OCI-LY7 (cell line): Measurements from ENCODE around the gene MVB12B. TPM values are rescaled to one million over a fixed set of nuclear protein-coding genes. Genes with fewer than 3 reads are reported as not detected.
A peak's percentile ranks its signal among the peaks of the same experiment; 100 is the strongest.

ENCODE experiments used
- BruUV-seq: library from RNA; stranded (reverse); fragments of 400-500 nt; replicated peaks from 2 replicates; lab custom pipeline; 2021; lab: Mats Ljungman, UMichigan
- CTCF ChIA-PET: fragments of 300-600 bp; sonication (Branson Sonifier 250); formaldehyde crosslinking; loops from one replicate; lab custom pipeline; 2022; ENCODE audit warnings: antibody characterized with exemption; ENCODE audit not compliant: unreplicated experiment; lab: Charles Lee
- POLR2A ChIA-PET: fragments of 300-600 bp; sonication (Branson Sonifier 250); formaldehyde crosslinking; loops from one replicate; lab custom pipeline; 2022; ENCODE audit warnings: antibody characterized with exemption; lab: Charles Lee
- DNase-seq: peaks from one replicate; pipeline ENCODE4 v3.0.0-alpha.2; 2015; ENCODE audit warnings: low spot score
- H2AFZ ChIP-seq: fragments of 200-600 bp; sonication (generic), shearing (Covaris generic); 2 replicates; pipeline ENCODE4 v1.6.1; 2014; ENCODE audit warnings: mild to moderate bottlenecking, antibody characterized with exemption, low read length, moderate library complexity
- H3K27ac ChIP-seq: fragments of 200-600 bp; sonication (generic); 2 replicates; pipeline ENCODE4 v1.5.1; 2014; ENCODE audit warnings: mixed run types, low read depth, mild to moderate bottlenecking, moderate library complexity, low read length, inconsistent platforms; ENCODE audit not compliant: poor library complexity, severe bottlenecking
- H3K36me3 ChIP-seq: fragments of 200-600 bp; sonication (generic); 2 replicates; pipeline ENCODE4 v1.6.1; 2014; ENCODE audit warnings: mild to moderate bottlenecking, antibody characterized with exemption, low read length, moderate library complexity, mixed read lengths; ENCODE audit not compliant: insufficient read depth
- H3K4me1 ChIP-seq: fragments of 200-600 bp; sonication (generic); 2 replicates; pipeline ENCODE4 v1.5.1; 2014; ENCODE audit warnings: mild to moderate bottlenecking, low read length; ENCODE audit not compliant: insufficient read depth, poor library complexity, severe bottlenecking
- H3K4me2 ChIP-seq: fragments of 200-600 bp; sonication (generic); 2 replicates; pipeline ENCODE4 v1.6.1; 2014; ENCODE audit warnings: mild to moderate bottlenecking, low read length
- H3K4me3 ChIP-seq: fragments of 200-600 bp; sonication (generic); 2 replicates; pipeline ENCODE4 v1.5.1; 2014; ENCODE audit warnings: mild to moderate bottlenecking, low read depth, low read length; ENCODE audit not compliant: poor library complexity, severe bottlenecking
- H3K79me2 ChIP-seq: fragments of 200-600 bp; sonication (generic); 2 replicates; pipeline ENCODE4 v1.6.1; 2016; ENCODE audit warnings: low read depth, mild to moderate bottlenecking, low read length, moderate library complexity, mixed read lengths; ENCODE audit not compliant: insufficient read depth
- H3K9me2 ChIP-seq: fragments of 200-600 bp; sonication (generic); 2 replicates; pipeline ENCODE4 v1.6.1; 2016; ENCODE audit warnings: mild to moderate bottlenecking, low read length, mixed read lengths; ENCODE audit not compliant: insufficient read depth
- H3K9me3 ChIP-seq: fragments of 200-600 bp; sonication (generic); 2 replicates; pipeline ENCODE4 v1.6.1; 2014; ENCODE audit warnings: mild to moderate bottlenecking, mixed run types, low read length, mixed read lengths
- H4K20me1 ChIP-seq: fragments of 200-600 bp; sonication (generic); 2 replicates; pipeline ENCODE4 v1.6.1; 2014; ENCODE audit warnings: mild to moderate bottlenecking, antibody characterized with exemption, low read length, moderate library complexity, mixed read lengths; ENCODE audit not compliant: insufficient read depth
- EZH2phosphoT487 ChIP-seq: fragments of 200-600 bp; sonication (generic); IDR thresholded peaks from 2 replicates; pipeline ENCODE4 v1.6.1; 2018; ENCODE audit warnings: low read depth, borderline replicate concordance, mild to moderate bottlenecking, mixed run types, antibody characterized with exemption, low read length, moderate library complexity, mixed read lengths
- intact Hi-C: fragments of 100-400 bp; cut with micrococcal nuclease; formaldehyde crosslinking; loops from one replicate; pipeline ENCODE4 v1.10.0; 2022; ENCODE audit not compliant: unreplicated experiment
- total RNA-seq, 2 experiments: library from RNA; depleted of rRNA in 1 of 2; stranded (reverse); fragments of >200 nt in 1 of 2; shearing (Covaris generic) in 1 of 2; gene quantifications; 2 replicates each; pipeline ENCODE4 v1.2.3, GENCODE V29; 2014 to 2022
- TF ChIP-seq, protein P1 (sequence below): fragments of 200-600 bp; sonication (generic); conservative IDR thresholded peaks from 2 replicates; pipeline ENCODE4 v1.5.1; 2014; ENCODE audit warnings: mild to moderate bottlenecking, antibody characterized with exemption, low read length, moderate library complexity, mixed read lengths

Gene MVB12B
- total RNA-seq, 2 experiments from 2014 or later: 1.3 TPM; not detected in 1

GRCh38 chr9:126386088-126386487 lies 59.5 kb downstream of the MVB12B start:
- Histone ChIP-seq H3K4me1 (no peaks in the 10 kb centered on the region), H2AFZ (no peak overlapping the region), H3K4me3 (no peak overlapping the region), H3K4me2 (no peak overlapping the region), H3K9me3 (no peaks in the 10 kb centered on the region), H3K27ac (no peak overlapping the region), H4K20me1 (no peaks in the 10 kb centered on the region), H3K79me2 (no peaks in the 10 kb centered on the region), H3K36me3 (no peaks in the 10 kb centered on the region), H3K9me2 (no peaks in the 10 kb centered on the region)
- peak; percentile 11 for DNase-seq
- intact Hi-C loops: no loop called here
- ChIA-PET CTCF (no interaction called here), POLR2A (no interaction called here)
- TF ChIP-seq, protein P1, sequence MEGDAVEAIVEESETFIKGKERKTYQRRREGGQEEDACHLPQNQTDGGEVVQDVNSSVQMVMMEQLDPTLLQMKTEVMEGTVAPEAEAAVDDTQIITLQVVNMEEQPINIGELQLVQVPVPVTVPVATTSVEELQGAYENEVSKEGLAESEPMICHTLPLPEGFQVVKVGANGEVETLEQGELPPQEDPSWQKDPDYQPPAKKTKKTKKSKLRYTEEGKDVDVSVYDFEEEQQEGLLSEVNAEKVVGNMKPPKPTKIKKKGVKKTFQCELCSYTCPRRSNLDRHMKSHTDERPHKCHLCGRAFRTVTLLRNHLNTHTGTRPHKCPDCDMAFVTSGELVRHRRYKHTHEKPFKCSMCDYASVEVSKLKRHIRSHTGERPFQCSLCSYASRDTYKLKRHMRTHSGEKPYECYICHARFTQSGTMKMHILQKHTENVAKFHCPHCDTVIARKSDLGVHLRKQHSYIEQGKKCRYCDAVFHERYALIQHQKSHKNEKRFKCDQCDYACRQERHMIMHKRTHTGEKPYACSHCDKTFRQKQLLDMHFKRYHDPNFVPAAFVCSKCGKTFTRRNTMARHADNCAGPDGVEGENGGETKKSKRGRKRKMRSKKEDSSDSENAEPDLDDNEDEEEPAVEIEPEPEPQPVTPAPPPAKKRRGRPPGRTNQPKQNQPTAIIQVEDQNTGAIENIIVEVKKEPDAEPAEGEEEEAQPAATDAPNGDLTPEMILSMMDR: peak; percentile 48
- TF ChIP-seq EZH2phosphoT487: no peak
- BruUV-seq: no TSS peak

DNA sequence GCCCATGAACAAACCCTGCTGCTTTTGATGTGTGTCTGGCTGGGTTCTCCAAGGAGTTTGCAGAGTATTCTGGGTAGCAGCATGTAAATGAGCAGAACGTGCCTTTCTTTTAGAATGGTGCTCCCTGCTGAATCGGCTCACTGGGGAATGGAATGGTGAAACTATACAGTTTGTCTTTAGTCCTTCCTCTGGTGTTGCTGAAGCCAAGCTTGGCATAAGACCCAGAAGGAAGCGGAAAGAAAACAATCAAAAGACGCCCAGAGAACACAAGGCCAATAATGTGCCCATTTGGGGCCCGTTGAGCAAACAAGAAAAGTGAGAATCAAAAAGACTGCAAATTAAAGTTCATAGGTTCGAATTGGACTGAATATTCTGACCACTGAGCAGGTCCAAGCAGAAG lies 60.1 kb downstream of the MVB12B start:
- no peak for TF ChIP-seq EZH2phosphoT487
- TF ChIP-seq, protein P1: no peak
- Histone ChIP-seq H3K27ac (no peak overlapping the region), H3K4me1 (no peaks in the 10 kb centered on the region), H4K20me1 (no peaks in the 10 kb centered on the region), H3K4me2 (no peak overlapping the region), H3K9me2 (no peaks in the 10 kb centered on the region), H3K9me3 (no peaks in the 10 kb centered on the region), H3K36me3 (no peaks in the 10 kb centered on the region), H3K79me2 (no peaks in the 10 kb centered on the region), H2AFZ (no peak overlapping the region), H3K4me3 (no peak overlapping the region)
- BruUV-seq: no TSS peak
- no peak for DNase-seq
- ChIA-PET POLR2A (no interaction called here), CTCF (no interaction called here)
- intact Hi-C loops: no loop called here

GRCh38 chr9:126388964-126389708 lies 62.5 kb downstream of the MVB12B start:
- Histone ChIP-seq H3K4me2 (no peak overlapping the region), H3K27ac (no peak overlapping the region), H2AFZ (no peak overlapping the region), H3K79me2 (no peaks in the 10 kb centered on the region), H3K36me3 (no peaks in the 10 kb centered on the region), H3K4me1 (no peaks in the 10 kb centered on the region), H4K20me1 (no peaks in the 10 kb centered on the region), H3K9me2 (no peaks in the 10 kb centered on the region), H3K4me3 (no peak overlapping the region), H3K9me3 (no peaks in the 10 kb centered on the region)
- ChIA-PET CTCF (no interaction called here), POLR2A (interaction anchor here (0.6 to 1.1 kb wide), 2 partner anchors 13 to 83 kb away, joined by 4 read pairs; no protein-coding TSS in a partner anchor)
- no TSS peak for BruUV-seq
- intact Hi-C loops: no loop called here
- TF ChIP-seq EZH2phosphoT487: no peak
- TF ChIP-seq, protein P1: no peak
- DNase-seq: no peak
